Calu3 (cell line): ENCODE results near the gene RNF123. TPM values are rescaled to one million over a fixed set of nuclear protein-coding genes. Genes with fewer than 3 reads are reported as not detected.

Experiments used
- BruUV-seq: library from RNA; stranded (reverse); fragments of 400-500 nt; replicated peaks from 2 replicates; lab custom pipeline; 2021; lab: Mats Ljungman, UMichigan
- CTCF ChIA-PET: fragments of 300-600 bp; sonication (Branson Sonifier 250); formaldehyde crosslinking; loops from one replicate; lab custom pipeline; 2022; ENCODE audit warnings: antibody characterized with exemption; lab: Charles Lee
- DNase-seq: peaks from one replicate; pipeline ENCODE4 v3.0.0; 2022
- H3K27ac Mint-ChIP-seq: one replicate; pipeline ENCODE4 v1.8.0; 2022; ENCODE audit warnings: mixed read lengths; ENCODE audit not compliant: unreplicated experiment
- H3K27me3 Mint-ChIP-seq: one replicate; pipeline ENCODE4 v1.8.0; 2022; ENCODE audit warnings: mixed read lengths; ENCODE audit not compliant: unreplicated experiment
- H3K36me3 Mint-ChIP-seq: one replicate; pipeline ENCODE4 v1.8.0; 2022; ENCODE audit warnings: mild to moderate bottlenecking, moderate library complexity, mixed read lengths; ENCODE audit not compliant: insufficient read depth, unreplicated experiment
- H3K4me1 Mint-ChIP-seq: one replicate; pipeline ENCODE4 v1.8.0; 2022; ENCODE audit warnings: mild to moderate bottlenecking, low read depth, mixed read lengths; ENCODE audit not compliant: unreplicated experiment
- H3K4me3 Mint-ChIP-seq: one replicate; pipeline ENCODE4 v1.8.0; 2022; ENCODE audit warnings: mild to moderate bottlenecking, low read depth, moderate library complexity, mixed read lengths; ENCODE audit not compliant: unreplicated experiment
- H3K9me3 Mint-ChIP-seq: one replicate; pipeline ENCODE4 v1.8.0; 2022; ENCODE audit warnings: low read depth, mixed read lengths; ENCODE audit not compliant: unreplicated experiment
- CTCF ChIP-seq: fragments of 200-600 bp; IDR thresholded peaks from one replicate; pipeline ENCODE4 v1.8.0; 2022; ENCODE audit warnings: antibody characterized with exemption; ENCODE audit not compliant: unreplicated experiment
- intact Hi-C: fragments of 100-400 bp; cut with micrococcal nuclease; formaldehyde crosslinking; loops from one replicate; pipeline ENCODE4 v1.10.0; 2022; ENCODE audit not compliant: unreplicated experiment
- total RNA-seq: library from RNA; stranded (reverse); gene quantifications from 2 replicates; pipeline ENCODE4 v1.2.3, GENCODE V29; 2022

The RNF123 gene
- total RNA-seq, 1 experiment from 2014 or later = 52.5 TPM

- no TSS peak for BruUV-seq
- Mint-ChIP-seq H3K4me1 (no peaks in the 10 kb centered on the region), H3K27ac (no peak overlapping the region), H3K9me3 (no peaks in the 10 kb centered on the region), H3K27me3 (no peaks in the 10 kb centered on the region), H3K4me3 (no peak overlapping the region), H3K36me3 (peaks cover 18% of the 10 kb centered on the region)
- no peak for DNase-seq
- intact Hi-C loops = no loop called here
- no peak for TF ChIP-seq CTCF
- CTCF ChIA-PET = interaction anchor here (0.6 kb wide), 1 partner anchor 169 kb away, joined by 3 read pairs; no protein-coding TSS in a partner anchor
These were observed 44.2 kb downstream of the RNF123 start for GRCh38 chr3:49733551-49733950.

DNA sequence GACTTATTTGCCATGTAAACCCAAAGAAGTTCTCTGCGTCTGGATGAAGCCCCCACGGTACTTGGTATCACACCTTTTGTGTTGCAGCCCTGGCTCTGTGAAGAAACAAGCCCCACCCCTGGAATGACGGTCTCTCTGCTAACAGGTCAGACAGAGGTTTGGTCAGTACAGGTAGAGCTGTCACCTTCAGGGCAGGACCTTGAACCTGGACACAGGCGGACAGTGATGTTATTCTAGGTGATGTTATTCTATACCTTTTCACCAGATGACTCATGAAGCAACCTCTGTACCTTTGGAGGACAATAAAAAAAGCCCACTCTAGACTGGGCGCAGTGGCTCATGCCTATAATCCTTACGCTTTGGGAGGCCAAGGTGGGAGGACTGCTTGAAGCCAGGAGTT is 45.4 kb downstream of the RNF123 start:
- no peaks in the 10 kb centered on the region for H3K9me3 Mint-ChIP-seq
- DNase-seq = no peak
- H3K27ac Mint-ChIP-seq = no peak overlapping the region
- H3K27me3 Mint-ChIP-seq = no peaks in the 10 kb centered on the region
- H3K36me3 Mint-ChIP-seq = peaks cover 18% of the 10 kb centered on the region
- BruUV-seq = no TSS peak
- H3K4me3 Mint-ChIP-seq = no peak overlapping the region
- TF ChIP-seq CTCF = no peak
- CTCF ChIA-PET = no interaction called here
- no peaks in the 10 kb centered on the region for H3K4me1 Mint-ChIP-seq
- intact Hi-C loops = no loop called here

- Mint-ChIP-seq H3K27me3 (no peaks in the 10 kb centered on the region), H3K36me3 (peaks cover 3% of the 10 kb centered on the region), H3K9me3 (no peaks in the 10 kb centered on the region), H3K4me1 (no peaks in the 10 kb centered on the region), H3K4me3 (no peak overlapping the region), H3K27ac (no peak overlapping the region)
- no peak for DNase-seq
- BruUV-seq = no TSS peak
- intact Hi-C loops = no loop called here
- CTCF ChIA-PET = no interaction called here
- no peak for TF ChIP-seq CTCF
These were observed 48.8 kb downstream of the RNF123 start for GRCh38 chr3:49738067-49738713.

- no peaks in the 10 kb centered on the region for H3K27me3 Mint-ChIP-seq
- TF ChIP-seq CTCF = no peak
- H3K4me3 Mint-ChIP-seq = no peak overlapping the region
- BruUV-seq = no TSS peak
- H3K27ac Mint-ChIP-seq = no peak overlapping the region
- DNase-seq = no peak
- H3K4me1 Mint-ChIP-seq = no peaks in the 10 kb centered on the region
- intact Hi-C loops = no loop called here
- CTCF ChIA-PET = no interaction called here
- no peaks in the 10 kb centered on the region for H3K9me3 Mint-ChIP-seq
- H3K36me3 Mint-ChIP-seq = peaks cover 8% of the 10 kb centered on the region
These were observed 51.1 kb downstream of the RNF123 start for GRCh38 chr3:49740427-49740826.
